NCI-H2107 treated with DMSO at 0.1 percent for 48 hours (cell line): ENCODE results near the gene PLA2G2F.
"Not testable (repeated sequence)": the region's sequence is repeated elsewhere in the genome, so short reads cannot be mapped to it uniquely, and the experiment has no call there.

ENCODE experiments used
- DNase-seq: peaks from one replicate; lab custom pipeline; 2025; ENCODE audit not compliant: unreplicated experiment; lab: John Stamatoyannopoulos, UW

Gene PLA2G2F

DNA sequence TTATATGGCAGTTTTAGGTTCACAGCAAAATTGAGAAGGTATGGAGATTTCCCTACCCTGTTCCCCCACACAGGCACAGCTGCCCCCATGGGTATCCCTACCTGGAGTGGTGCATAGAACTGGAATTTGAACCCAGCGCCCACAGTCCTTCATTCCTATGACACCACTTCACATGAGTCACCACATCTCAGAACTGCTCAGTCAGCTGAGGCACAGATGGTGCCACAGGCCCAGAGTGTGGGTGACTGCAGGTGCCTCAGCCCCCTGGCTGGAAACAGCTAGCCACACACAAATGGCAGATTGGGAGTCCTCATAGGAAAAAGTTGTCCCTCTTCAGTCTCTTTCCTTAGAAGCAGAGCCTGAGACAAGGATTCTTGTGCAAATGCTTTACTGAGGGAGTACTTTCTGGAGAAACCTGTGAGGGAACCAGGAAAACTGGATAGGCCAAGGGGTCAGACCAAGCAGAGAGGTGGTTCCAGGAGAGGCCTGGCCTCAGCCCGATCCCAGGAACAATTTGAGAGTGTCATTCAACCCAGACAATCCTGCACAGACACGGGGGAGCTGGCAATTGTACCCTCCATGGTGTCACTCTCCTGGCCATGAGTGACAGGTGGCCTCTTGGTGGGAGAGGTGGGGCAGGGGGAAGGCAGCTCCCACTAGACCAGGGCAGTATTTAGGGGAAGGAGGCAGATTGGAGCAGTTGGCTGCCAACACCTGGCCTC is 26.7 kb upstream of the PLA2G2F start:
- no peak for DNase-seq

GRCh38 chr1:20114021-20114648 is 25.0 kb upstream of the PLA2G2F start:
- DNase-seq: no peak

- no peak for DNase-seq
These were observed 23.6 kb upstream of the PLA2G2F start for GRCh38 chr1:20115479-20115878.

GRCh38 chr1:20115916-20116315 is 23.2 kb upstream of the PLA2G2F start:
- no peak for DNase-seq

DNA sequence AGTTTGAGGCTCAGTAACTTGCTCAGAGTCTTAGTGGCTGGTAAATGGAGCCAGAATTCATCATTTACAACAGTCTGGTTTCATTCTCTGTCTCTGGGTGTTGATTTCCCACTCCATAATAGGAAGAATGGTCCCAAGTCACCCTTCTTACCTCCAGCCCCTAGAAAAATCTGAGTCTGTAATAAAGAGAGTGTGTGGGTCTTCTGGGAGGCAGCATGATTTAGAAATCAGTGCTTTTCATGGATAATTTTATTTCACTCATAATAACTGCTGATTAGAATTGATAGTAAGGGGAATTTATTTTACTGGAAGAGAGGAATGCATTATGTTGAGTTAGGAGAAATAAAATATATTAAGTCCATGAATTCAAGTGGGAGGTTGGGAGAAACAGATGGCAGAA is 21.9 kb upstream of the PLA2G2F start:
- DNase-seq: no peak

DNA sequence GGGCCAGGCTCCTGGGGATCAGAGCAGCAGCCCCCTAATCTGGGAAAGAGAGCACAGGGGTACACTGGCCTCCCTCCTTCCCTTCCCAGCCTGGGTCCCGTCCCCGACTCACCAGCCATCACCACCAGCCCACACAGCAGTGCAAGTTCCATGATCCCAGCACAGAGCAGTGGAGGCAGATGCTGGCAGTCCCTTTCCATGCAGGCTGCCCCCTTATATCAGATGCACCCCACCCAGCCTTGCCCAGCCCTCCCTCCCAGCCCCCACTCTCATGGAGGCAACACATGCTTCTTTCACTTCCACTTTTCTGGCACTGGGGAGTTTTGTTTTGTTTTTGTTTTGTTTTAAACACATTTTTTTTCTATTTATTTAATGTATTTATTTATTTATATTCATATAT is 19.8 kb upstream of the PLA2G2F start, which contains the start of gene PLA2G2D:
TSS of gene PLA2G2D (minus strand) at position 190 of the 400 bp plus-strand sequence. CDS start at position 152, 38 bp downstream.
- no peak for DNase-seq

- no peak for DNase-seq
These were observed 18.3 kb upstream of the PLA2G2F start for GRCh38 chr1:20120796-20121195.

- DNase-seq: no peak
These were observed 15.2 kb upstream of the PLA2G2F start for GRCh38 chr1:20123722-20124455.

GRCh38 chr1:20124456-20125057 is 14.6 kb upstream of the PLA2G2F start:
- no peak for DNase-seq

DNA sequence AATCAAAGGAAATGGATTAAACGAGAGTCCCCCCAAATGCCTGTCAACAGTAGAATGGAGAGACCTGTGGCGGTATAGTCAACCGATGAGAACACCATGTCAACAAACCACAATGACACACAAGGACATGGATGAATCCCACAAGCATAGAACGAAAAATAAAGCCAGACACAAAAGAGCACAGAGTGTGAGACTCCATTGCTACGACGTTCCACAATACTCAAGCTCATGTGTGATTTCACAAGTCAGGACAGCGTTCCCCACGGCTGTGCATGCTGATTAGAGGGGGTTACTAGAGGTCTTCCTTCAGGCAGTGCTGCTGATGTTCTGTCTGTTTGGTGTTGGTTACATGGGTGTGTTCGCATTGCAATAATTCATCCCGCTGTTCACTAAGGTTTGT is 14.0 kb upstream of the PLA2G2F start:
- no peak for DNase-seq

- DNase-seq: no peak
These were observed 12.9 kb upstream of the PLA2G2F start for GRCh38 chr1:20126041-20126805.

- DNase-seq: no peak
These were observed 12.2 kb upstream of the PLA2G2F start for GRCh38 chr1:20126806-20127440.

DNA sequence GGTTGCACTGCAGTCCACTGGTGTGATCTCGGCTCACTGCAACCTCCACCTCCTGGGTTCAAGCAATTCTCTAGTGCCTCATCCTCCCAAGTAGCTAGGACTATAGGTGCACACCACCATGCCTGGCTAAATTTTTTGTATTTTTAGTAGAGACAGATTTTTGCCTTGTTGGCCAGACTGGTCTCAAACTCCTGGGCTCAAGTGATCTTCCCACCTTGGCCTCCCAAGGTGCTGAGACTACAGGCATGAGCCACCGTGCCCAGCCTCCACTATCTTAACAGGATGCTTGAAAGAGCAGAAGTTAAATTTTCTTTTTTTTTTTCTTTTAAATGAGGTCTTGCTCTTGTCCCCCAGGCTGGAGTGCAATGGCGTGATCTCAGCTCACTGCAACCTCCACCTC is 8.6 kb upstream of the PLA2G2F start:
- not testable (repeated sequence) for DNase-seq

- DNase-seq: no peak
These were observed 4.1 kb upstream of the PLA2G2F start for GRCh38 chr1:20134995-20135394.

GRCh38 chr1:20136249-20136648 is 2.9 kb upstream of the PLA2G2F start:
- DNase-seq: no peak

- no peak for DNase-seq
These were observed 2.1 kb upstream of the PLA2G2F start for GRCh38 chr1:20137055-20137454.

DNA sequence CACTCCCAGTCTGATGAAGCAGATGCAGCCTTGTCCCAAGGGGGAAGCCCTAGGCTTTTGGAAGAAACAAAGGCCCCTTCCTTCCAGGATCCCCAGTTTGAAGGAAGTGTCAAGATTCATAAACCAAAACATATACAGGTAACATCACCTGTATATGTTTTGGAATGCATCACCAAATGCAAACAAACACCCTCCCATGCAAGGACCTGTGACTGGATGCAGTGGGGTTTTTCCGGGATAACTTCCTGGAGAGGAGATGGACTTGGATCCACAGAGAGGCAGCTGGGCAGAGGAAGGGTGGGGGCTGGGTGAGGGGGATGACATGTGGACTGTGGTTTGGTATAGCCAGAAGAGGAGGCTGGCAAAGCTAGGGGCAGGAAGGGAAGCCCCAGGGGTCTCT is 1.5 kb upstream of the PLA2G2F start:
- DNase-seq: no peak

GRCh38 chr1:20138346-20138745 is 777 bp upstream of the PLA2G2F start:
- no peak for DNase-seq

DNA sequence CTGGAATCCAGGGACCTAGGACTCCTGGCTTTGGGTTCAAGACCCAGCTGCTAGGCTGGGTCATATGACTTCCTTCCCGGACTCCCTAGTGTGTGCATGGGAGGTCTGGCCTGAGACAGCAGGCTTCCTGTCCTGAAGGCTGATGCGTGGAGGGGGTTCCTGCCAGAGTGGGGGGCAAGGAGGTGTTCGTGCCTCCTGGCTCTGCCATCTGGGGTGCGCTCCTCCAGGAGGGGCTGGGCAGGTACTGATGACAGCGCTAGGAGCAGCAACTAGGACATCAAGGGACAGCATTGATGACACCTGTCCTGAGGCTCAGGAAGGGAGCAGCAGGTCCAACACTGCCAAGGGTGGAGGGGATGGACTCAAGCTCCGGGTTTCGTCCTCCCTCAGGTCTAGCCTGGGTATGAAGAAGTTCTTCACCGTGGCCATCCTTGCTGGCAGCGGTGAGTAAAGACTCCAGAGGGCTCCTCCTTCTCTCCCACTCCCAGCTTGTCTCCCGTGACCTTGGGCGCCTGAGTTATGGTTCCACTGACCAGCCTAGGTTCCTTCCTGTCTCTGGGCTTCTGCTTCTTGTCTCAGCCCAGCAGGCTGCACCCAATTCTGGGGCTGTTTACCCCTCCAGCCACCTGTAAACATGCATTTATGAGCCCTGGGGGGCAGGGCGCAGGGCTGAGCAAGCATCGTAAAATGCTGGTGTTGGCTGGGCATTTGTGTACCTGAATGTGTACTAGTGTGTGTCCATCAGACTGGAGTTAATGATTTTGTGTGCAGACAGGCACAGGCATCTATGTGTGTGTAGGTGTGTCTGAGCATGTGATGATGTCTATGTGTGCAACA is 871 bp downstream of the PLA2G2F start:
- no peak for DNase-seq

- no peak for DNase-seq
These were observed 1.9 kb downstream of the PLA2G2F start for GRCh38 chr1:20141001-20141400.
